ENCODE data around the gene NT5DC2. TPM values are rescaled to one million over a fixed set of nuclear protein-coding genes. Genes with fewer than 3 reads are reported as not detected.

NT5DC2 gene
- polyA plus RNA-seq (ENCODE audit: insufficient read length in 3 of 3), result 100 to 1,000 TPM; 142 to 162 (median 158) TPM

DNA sequence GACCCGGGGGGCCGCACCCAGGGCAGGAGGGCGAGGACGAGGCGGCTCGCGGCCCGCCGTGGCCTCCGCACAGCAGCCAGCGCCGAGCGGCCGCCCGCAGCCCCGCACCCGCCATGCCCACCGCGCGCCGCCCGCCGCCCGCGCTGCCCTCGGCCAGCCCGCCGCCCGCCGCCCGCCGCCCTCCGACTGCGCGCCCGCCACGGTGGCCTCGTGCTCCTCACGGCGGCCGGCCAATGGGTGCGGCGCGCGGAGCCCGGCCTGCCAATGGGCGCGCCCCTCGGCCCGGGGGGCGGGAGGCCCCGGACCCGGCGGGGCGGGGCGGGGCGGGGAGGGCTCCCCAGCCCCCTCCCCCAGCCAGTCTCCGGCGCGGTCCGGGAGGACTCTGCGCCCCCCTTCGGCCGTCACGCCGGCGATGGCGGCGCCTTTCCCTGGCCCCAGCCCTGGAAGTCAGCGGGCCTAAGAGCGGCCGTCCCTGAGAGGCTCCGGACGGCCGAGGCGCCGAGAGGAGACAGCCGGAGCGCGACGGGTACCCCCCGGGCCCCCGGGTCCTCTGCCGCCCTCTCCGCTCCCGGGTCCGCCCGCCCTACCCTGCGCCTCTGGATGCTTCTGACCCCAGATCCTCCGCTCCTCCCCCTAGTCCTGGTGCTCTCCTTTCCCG, at the start of gene NT5DC2:
NT5DC2 (minus strand) TSS at position 235 of the 658 bp plus-strand sequence; CDS start at position 115, 120 bp downstream.
- no peak for DNase-seq (ENCODE audit: low read depth in 3 of 3, low spot score in 2 of 3)

DNA sequence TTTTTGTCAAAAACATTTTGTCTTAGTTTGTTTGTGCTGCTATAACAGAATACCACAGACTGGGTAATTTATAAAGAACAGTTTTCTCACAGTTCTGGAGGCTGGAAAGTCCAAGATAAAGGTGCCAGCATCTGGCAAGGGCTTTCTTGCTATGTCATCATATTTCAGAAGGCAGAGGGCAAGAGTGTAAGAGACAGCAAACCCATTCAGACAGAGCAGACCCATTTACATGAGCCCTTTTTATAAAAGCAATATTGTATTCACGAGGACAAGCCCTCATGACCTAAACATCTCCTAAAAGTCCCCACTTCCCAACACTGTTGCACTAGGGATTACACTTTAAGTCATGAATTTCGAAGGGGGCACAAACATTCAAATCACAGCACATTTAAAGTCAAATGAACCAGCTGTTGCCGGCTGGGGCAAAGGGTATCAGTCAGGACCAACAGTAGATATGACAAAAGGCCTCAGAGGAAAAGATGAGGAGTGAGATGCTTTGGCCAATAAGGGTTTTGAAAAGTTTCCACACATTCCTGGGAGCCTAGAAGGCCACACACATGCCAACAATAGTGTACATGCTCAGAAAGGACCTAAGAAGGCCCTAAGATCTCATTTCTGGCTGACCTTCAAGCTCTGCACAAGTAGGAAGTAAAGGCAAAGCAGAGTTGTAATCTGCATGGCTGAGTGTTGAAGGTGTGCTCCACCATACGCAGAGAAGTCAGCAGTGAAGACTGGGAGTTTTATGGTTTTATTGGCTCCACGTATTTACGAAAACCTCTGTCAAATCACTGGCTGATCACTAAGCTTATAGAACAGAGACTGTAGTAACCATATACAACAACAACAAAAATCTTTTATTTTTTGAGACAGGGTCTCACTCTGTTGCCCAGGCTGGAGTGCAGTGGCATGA, 40.7 kb upstream of the NT5DC2 start:
- no peak for DNase-seq (ENCODE audit: low read depth in 3 of 3, low spot score in 2 of 3)

DNA sequence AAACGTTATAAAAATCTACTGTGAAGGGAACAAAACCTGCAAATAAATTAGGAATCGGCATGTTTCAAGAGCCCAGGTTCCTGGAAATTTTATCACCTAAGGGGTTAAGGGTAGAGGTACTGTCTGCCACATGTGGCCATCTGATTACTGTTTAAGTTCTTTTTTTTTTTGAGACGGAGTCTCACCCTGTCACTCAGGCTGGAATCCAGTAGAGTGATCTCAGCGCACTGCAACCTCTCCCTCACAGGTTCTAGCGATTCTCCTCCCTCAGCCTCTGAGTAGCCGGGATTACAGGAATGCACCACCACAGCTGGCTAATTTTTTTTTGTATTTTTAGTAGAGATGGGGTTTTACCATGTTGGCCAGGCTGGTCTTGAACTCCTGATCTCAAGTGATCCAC, 38.6 kb upstream of the NT5DC2 start:
- no peak for DNase-seq (ENCODE audit: low read depth in 3 of 3, low spot score in 2 of 3)

DNA sequence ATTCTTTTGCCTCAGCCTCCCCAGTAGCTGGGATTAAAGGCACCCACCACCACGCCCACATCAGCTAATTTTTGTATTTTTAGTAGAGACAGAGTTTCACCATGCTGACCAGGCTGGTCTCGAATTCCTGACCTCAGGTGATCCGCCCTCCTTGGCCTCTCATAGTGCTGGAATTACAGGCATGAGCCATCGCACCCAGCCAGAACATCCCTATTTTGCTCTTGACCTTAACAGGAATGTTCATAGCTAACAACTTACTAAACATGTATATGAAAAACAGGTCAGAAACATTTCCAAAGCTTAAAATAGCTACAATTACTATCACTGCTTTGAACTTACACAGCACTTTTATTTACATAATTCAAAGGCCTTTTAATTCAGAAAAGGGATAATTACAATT, 36.4 kb upstream of the NT5DC2 start:
- DNase-seq (ENCODE audit: low read depth in 3 of 3, low spot score in 2 of 3), result no peak

DNA sequence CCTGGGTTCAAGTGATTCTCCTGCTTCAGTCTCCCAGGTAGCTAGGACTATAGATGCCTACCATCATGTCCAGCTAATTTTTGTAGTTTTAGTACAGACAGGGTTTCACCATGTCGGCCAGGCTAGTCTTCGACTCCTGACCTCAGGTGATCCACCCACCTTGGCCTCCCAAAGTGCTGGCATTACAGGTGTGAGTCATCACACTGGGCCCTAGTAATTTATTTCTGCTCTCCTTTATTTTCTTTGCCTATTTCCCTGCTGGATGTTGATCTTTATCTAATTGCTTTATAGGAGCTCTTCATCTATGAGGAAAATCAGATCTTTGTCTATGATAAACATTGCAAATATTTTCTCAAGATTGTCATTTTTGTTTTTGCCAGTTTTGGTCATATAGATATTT, 34.4 kb upstream of the NT5DC2 start:
- DNase-seq (ENCODE audit: low read depth in 3 of 3, low spot score in 2 of 3), result no peak

DNA sequence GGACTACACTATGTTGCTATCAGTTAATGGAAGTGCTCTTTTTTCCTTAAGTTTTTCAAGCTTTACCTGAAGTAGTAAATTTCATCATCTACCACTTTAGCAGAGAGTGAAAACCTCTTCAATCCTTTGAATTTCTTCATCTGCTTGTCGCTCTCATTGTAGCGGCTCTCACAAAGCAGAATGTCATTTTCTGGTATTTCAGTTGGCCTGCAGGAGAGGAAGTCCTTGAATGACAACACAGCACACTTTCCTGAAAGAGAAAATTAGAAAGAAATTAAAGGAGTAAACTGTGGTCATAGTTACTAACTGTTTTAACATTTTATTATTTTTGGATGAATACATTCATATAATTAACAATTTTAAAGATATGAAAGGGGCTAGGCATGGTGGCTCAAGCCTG, 30.3 kb upstream of the NT5DC2 start:
- no peak for DNase-seq (ENCODE audit: low read depth in 3 of 3, low spot score in 2 of 3)

DNA sequence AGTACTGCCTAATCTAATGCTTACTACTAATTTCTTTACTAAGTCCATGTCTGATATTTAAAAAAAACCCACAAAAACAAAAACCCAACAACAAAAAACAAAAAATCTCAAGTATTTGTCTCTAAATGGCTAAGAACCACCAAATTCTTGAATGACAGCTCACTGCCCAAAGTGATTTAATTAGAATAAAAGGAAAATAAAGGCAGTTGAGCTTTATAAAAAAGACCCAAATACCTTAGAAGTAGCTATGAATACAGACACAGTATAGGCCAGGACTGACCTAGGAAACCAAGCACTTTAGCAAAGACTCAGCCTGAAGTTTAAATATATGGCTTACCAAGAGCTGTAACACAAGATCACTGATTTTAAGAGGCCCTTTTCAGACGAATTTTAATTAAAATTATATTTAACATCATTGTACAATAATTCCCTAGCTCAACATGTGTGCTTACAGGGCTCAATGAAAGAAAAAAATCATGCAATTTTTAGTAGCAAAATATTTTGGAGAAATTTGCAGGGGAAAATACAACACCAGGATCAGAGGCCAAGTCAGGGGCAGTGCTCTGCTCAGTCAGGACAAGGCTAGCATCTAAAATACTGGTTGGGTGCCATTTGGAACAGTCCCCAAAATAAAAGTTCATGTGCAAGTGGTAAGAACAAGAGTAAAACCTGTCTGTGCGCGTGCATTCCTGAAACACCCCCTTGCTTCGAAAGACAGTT, 27.5 kb upstream of the NT5DC2 start:
- DNase-seq (ENCODE audit: low read depth in 3 of 3, low spot score in 2 of 3), result no peak

DNA sequence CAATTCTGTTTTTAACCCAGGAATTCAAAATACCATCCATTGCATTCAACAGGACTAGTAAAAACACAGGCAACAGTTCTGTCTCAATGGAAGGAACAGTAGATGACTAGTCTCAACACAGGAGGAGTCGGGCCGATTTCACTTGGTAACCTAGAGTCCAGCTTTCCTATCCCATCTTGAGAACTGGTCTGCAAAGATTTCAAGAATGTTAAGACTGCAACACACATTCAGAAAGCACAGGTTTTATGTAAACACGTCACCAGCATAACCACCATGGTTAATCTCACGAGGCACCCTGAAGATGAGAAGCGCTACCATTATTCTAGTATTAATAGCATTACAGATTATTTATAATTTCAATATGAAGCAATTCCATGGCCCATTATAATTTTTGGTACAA, 24.8 kb upstream of the NT5DC2 start:
- DNase-seq (ENCODE audit: low read depth in 3 of 3, low spot score in 2 of 3), result no peak

DNA sequence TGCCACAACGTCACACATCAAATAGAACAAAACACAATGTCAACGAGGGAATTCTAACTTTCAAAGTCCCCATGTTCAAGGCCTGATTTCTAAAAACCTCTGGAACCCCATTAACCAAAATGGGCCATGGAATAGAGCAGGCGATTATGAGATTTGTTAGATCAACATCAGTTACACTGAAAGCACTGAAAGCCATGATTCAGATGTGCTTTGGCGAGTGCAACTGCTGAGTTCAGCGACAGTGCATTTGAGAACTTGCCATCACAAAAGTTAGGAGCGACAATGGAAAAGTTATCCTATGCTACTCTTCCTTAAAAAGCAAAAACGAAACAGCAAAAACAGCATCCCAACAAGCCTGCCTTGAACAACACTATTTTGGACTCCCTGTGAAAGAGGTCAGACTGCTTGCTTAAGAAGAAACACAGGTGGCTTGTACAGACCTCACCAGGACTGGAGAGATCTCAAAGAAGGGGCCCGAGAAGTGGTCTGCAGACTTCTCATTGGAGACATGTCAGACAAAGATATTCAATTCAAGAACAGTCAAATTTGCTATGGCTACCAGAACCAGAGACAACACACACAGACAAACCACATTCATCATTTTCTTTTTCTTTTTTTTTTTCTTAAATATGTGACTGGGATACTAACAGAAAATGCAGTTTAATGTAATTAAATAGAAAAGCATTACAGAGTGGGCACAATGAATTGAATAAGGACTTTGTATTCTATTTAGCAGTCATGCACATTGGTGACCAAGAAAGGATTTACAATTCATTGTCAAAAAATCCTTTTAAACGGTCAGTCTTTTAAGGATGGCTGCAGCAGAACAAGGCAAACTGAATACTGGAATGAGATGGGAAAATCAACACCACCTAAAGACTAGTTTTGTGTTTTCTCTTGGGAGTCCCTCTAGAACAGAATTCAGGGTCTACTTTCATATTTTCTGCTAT, 23.6 kb upstream of the NT5DC2 start:
- no peak for DNase-seq (ENCODE audit: low read depth in 3 of 3, low spot score in 2 of 3)

DNA sequence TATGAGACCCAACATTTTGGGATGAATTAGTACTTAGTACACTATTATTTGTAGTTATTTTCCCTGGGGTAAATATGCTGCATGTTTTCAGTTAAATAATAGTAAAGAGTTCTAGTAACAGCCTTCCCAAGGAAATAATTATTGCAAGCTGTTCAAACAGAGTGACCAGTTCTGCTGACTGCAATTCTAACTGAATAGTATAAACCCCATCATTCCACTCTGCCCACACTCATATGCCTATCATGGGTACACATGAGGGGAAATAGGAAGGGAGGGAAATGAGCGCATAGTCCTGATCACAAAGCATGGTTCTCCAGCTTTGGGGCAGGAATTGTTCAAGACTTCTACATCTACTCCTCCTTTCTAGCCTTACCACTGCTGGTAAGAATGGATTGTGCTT, 21.4 kb upstream of the NT5DC2 start:
- DNase-seq (ENCODE audit: low read depth in 3 of 3, low spot score in 2 of 3), result no peak

DNA sequence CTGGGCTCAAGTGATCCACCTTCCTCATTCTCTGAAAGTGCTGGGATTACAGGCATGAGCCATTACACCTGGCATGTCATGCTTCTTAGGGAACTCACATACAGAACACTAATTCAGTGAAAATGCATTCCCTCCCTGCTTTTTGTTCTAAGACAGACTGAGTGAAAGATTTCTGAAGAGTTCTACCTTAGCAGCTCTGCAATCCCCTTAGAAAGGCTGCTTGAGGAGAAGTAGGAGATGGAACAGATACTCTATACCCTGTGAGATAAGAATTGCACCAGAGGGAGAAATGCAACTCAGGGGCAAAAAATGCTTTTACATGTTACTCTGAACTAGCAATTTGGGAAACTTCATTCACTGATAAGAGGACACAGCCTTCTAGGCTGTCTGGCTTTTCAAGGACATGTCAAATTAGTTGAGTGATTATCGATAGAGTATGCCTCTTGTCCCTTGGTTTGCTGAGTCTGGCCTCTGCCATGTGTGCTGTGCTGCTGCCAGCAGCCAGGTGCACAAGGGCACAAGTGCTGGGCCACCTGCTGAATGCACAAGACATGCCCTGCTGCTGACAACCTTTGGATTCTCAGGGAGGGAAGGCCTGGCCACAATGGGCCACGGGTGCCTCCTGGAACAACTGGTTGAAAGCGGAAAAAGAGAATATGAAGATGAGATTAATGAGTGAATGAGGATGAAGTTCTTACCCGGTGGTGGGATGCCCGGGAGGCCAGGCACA, 20.5 kb upstream of the NT5DC2 start:
- no peak for DNase-seq (ENCODE audit: low read depth in 3 of 3, low spot score in 2 of 3)

DNA sequence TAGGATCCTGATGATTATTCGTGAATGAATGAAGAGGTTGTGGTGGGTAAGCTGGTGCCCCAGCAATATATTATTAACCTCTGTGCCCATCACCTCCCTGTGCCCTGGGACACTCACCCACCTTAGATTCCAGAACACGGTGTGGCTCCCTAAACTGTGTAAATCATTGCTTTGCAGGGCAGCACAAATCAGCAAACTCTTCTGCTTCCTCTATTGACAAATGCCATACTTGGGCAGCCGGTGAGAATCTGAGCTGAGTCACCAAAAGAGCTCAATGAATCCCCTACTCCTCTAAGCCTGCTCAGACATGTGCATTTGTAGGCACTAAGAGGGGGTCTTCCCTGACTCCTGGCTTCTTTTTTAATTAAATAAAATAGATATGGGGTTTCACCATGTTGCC, 18.4 kb upstream of the NT5DC2 start:
- DNase-seq (ENCODE audit: low read depth in 3 of 3, low spot score in 2 of 3), result no peak

DNA sequence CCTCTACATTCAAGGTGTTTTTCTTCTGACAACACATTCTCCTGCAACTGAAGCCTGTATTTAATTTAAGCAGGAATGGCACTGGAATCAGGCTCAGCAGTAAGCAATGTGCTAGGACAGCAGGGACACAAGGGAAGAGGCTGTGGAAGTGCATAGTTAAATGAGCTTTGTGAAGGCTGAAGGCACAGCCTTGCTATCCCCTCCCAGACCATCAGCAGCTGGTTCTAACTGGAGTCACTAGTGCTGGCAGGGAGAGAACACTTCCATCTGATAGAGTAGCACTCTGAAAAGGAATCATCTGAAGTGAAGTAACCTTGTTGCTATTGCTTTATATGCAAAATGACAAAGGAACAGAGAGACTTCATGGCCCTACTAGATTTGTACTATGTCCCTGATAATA, 17.5 kb upstream of the NT5DC2 start:
- DNase-seq (ENCODE audit: low read depth in 3 of 3, low spot score in 2 of 3), result no peak

DNA sequence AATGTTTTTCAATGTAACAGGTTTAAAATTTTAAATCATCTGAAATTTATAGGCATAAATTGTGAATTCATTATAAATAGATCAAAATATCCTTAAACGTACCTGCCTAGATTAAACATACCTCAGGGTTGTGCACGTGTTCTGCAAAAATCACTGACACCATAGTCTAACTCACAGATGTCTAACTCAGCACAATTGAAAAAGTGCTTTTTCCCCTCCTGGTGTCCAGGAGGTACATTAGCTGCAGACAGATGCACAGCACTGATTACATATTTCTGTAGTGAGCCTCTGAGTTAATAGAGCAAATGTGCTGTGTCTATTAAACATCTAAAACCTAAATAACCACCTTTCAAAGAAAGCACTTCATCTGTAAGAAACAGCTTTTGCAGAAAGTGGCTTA, 13.5 kb upstream of the NT5DC2 start:
- DNase-seq (ENCODE audit: low read depth in 3 of 3, low spot score in 2 of 3), result no peak

DNA sequence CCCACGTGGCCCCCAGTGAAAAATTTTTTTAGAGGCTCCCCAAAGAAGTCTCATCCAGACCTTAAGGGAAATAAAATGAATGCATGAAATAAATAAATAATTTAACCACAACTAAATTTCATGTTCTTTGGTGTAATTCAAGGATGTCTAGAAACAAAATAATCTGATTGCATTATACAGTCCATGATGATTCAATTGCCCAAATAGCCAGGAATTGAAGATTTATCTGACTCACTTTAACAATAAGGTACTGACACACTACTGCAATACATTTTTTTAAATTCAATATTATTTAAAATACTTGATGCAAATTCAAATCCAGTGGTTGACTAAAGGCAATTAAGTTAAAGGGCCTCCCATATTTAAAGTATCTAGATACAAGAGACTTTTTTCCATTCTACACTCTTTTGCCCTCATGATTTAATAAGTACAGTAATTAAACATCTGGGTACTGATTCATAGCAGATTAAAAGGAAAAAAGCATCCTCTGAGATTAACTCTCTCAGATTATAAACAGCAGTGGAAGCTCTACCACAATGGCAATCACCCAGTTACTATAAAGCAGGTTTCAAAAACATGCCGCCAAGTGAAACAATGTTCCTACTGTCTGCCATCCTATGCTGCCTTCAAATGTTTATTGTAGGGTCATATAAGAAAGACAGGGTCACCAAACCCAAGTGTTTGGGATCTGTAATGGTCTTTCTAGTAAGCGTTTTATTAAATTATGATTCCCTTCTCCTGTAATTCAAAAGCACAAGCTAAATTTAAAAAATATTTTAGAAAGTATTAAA, 12.6 kb upstream of the NT5DC2 start:
- no peak for DNase-seq (ENCODE audit: low read depth in 3 of 3, low spot score in 2 of 3)

DNA sequence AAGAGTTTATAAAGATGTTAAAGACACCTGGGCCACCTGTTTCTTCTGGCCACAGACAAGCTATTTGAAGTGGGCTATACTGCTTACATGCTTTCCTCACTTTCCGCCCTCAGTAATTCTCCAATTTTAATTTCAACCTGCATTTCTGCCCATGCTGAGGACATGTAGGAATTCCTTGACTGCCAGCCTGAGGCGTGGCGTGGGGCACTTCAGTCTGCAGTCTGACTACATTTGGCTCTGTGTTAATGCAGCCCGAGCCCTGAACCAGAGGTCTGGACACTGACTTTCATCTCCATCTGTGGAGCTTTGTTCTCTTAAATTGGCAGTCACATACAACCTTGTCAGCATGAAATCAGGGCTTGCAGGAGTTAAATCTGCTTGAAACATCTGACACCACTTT, 11.3 kb upstream of the NT5DC2 start:
- no peak for DNase-seq (ENCODE audit: low read depth in 3 of 3, low spot score in 2 of 3)

DNA sequence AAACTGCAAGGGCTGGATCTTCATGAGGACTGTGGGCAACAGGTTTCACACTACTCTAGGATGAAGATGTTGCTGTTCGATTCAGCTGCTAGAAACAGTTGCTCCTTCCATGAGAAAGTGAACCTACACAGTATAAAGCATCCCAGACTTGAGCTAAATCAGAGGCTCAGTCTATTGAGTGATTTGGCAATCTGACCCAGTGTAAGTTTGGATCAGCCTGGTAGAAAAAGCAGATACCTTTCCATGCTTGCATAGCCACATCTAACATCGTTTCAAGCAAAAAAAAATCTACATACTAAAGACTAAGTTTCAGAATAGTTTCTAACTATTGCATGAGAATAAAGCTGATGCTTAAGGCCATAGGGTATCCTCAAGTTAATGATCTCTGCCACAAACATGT, 7.4 kb upstream of the NT5DC2 start:
- DNase-seq (ENCODE audit: low read depth in 3 of 3, low spot score in 2 of 3), result no peak

DNA sequence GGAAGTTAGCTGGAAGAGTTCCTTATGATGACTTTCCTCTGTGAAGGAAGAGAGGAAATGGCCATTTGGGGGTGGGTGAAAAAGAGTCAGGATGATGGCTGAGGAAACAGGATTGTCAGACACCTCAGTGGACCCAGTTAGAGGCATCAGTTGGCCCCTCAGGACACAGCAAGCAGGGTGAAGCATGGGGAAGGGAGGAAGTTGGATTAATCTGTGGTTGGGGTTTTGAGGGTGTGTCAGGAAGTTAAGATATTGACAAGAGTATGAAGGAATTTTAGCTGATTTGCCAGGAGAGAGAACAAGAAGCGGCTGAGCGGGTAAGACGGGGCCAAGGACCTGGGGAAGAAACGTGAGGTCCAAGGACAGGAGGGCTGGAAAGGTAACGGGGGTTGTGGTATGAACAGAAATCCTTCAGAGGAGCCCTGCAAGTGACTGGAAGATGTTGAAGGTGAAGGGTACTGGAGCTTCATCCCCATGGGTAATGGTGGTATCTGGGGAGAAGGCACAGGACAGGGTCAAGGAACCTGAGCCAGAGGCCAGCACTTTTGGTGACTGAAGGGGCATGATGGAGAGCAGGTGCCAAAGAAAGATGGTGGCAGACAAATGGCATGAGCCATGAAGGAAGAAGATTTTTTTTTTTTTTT, 5.5 kb upstream of the NT5DC2 start:
- no peak for DNase-seq (ENCODE audit: low read depth in 3 of 3, low spot score in 2 of 3)

Data from right renal cortex interstitium (tissue), 3 donors.